ENCODE measurements around the gene CFAP20.

Gene CFAP20

GRCh38 chr16:58129097-58129936 is at the start of gene CFAP20:
TSS of gene CFAP20 (minus strand) at chr16:58129381. CDS start at chr16:58129115, 266 bp downstream.
- DNase-seq (ENCODE audit: low spot score) = peak; percentile 99

- DNase-seq (ENCODE audit: low spot score) = no peak
Observed at GRCh38 chr16:58177353-58177710, 48.2 kb upstream of the CFAP20 start.

DNA sequence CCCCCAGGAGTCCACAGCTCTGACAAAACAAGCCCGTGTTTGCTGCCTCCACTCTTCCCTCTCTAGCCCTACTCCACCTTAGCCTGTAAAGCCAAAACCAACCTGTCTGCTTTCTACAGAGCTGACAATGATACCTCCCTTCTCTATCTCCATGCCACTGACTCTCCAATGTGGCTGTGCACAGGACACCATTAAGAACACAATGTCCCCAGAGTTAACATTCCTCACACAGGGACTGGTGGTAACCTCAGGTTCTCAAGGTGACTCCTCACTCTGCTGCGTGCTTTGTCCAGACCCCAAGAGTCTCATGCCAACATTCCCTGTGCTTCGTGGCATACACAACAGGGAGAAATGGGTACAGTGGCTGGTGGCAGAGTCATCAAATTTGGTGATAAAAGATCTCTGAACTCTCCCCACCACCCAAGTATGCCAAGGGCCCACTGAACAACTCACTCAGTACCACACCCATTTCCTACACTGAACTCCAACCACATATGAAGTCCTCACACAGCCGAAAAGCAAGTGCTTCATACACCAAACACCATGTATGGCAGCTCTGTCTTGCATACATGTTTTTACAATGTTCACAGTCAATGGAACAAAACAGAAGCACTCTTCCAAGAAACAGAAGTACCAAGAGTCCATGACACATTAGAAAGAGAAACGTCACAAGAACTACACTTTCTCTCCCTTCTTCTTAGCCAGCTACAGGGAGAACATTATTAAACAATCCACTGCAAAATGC is 47.6 kb upstream of the CFAP20 start:
- no peak for DNase-seq (ENCODE audit: low spot score)

- no peak for DNase-seq (ENCODE audit: low spot score)
Observed at GRCh38 chr16:58170223-58170622, 41.0 kb upstream of the CFAP20 start.

DNA sequence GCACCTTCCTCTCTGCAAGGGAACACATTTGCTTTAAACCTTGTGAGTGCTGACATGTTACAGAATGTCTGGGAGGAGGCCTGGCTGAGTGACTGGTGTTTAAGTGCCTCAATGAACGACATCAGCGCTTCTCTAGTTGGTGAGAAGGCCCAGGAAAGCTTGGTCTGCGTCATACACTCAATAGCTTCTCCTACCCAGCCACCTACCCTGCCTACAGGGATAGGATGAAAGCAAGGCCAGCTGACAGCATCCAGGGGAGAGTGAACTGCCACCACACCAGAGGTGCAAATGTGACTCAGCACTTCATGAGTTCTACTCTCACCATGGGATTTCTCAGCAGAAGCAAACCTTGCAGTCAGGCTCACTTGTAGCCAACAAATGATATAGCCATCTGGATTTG is 31.7 kb upstream of the CFAP20 start:
- no peak for DNase-seq (ENCODE audit: low spot score)

DNA sequence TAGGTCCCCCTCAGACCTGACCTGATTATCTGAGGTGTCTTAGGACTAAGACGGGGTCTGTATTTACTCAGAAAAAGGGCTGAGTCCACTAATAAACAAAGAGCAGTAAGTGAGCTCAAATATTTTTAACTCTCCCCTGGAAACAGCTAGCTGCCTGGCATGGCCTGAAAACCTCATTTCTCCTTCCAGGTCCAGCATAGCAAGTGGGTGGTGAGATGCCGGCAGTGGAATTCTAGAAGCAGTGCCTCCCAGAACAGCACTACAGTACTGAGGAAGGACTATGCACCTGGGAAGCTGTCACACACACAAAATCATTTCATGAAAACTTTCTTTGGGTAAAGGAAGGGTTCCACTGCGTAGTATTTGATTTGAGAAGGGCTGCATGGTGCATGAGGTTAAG is 29.5 kb upstream of the CFAP20 start:
- no peak for DNase-seq (ENCODE audit: low spot score)

GRCh38 chr16:58157951-58158540 is 28.9 kb upstream of the CFAP20 start:
- no peak for DNase-seq (ENCODE audit: low spot score)

GRCh38 chr16:58157239-58157638 is 28.1 kb upstream of the CFAP20 start:
- DNase-seq (ENCODE audit: low spot score) = no peak

GRCh38 chr16:58155839-58156238 is 26.7 kb upstream of the CFAP20 start:
- DNase-seq (ENCODE audit: low spot score) = no peak

- no peak for DNase-seq (ENCODE audit: low spot score)
Observed at GRCh38 chr16:58154345-58154744, 25.2 kb upstream of the CFAP20 start.

DNA sequence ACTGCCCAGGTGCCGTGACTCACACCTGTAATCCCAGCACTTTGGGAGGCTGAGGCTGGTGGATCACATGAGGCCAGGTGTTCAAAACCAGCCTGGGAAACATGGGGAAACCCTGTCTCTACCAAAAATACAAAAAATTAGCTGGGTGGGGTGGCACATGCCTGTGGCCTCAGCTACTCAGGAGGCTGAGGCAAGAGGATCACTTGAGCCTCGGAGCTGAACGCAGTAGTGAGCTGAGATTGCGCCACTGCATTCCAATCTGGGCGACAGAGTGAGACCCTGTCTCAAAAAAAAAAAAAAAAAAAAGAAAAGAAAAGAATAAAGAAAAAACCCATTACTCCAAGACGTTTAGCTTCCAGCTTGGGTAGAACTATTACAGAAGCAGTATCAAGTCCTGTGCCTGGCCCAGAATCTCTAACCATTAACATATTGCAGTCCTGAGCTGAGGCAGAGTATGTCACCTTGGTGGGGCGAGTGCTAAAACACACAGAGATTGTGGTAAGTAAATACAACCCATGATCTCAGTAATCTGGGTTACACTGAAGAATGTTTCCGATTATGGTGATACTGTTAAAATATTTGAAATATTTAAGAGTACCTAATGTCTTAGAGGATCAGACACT is 23.2 kb upstream of the CFAP20 start:
- DNase-seq (ENCODE audit: low spot score) = no peak

- no peak for DNase-seq (ENCODE audit: low spot score)
Observed at GRCh38 chr16:58148526-58148925, 19.3 kb upstream of the CFAP20 start.

DNA sequence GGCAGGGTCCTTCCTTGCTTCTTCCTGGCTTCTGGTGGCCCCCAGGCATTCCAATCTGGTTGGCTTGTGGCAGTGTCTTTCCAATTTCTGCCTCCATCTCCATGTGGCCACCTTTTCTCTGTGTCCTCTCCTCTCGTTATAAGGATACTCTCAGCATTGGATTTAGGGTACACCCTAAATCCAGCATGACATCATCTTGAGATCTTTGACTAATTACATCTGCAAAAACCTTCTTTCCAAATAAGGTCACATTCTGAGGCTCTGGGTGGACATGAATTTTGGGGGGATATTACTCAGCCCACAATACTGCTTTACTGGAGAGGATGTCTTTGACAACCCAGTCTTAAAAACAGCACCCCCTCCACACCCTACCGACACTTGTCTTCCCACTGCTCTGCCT is 18.9 kb upstream of the CFAP20 start:
- no peak for DNase-seq (ENCODE audit: low spot score)

DNA sequence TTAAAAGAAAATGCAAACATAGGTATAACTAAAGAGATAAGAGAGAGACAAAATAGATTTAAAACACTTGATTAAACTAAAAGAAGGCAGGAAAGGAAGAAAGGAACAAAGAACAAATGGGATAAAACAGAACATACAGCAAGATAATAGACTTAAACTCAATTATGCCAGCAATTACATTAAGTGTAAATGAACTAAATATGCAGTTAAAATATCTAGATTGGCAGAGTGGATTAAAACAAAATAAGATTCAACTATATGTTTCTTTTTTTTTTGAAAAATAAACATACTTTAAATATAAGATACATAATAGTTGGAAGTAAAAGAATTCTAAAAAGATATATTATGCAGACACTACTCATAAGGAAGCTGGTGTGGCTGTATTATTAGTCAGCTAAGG is 9.7 kb upstream of the CFAP20 start:
- DNase-seq (ENCODE audit: low spot score) = no peak

DNA sequence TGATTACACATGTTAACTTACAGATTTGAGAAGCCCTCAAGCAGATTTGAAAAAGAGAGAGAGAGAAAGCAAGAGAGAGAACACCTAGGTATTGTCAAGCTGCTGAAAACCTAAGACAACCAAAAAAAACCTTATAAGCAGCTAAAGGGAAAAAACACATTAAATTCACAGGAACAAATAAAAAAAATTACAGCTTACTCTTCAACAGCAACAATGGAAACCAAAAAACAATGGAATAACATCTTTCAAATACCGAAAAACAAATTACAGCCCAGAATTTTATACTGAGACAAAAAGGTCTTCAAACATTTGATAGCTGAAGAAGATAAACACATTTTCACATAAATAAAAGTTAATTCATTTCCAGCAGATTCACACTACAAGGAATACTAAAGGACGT is 8.4 kb upstream of the CFAP20 start:
- DNase-seq (ENCODE audit: low spot score) = no peak

- no peak for DNase-seq (ENCODE audit: low spot score)
Observed at GRCh38 chr16:58128711-58129096, 477 bp downstream of the CFAP20 start.

- DNase-seq (ENCODE audit: low spot score) = peak; percentile 77
Observed at GRCh38 chr16:58128181-58128631, 975 bp downstream of the CFAP20 start.

- DNase-seq (ENCODE audit: low spot score) = no peak
Observed at GRCh38 chr16:58127634-58128033, 1.5 kb downstream of the CFAP20 start.

GRCh38 chr16:58127033-58127556 is 2.1 kb downstream of the CFAP20 start:
- no peak for DNase-seq (ENCODE audit: low spot score)

DNA sequence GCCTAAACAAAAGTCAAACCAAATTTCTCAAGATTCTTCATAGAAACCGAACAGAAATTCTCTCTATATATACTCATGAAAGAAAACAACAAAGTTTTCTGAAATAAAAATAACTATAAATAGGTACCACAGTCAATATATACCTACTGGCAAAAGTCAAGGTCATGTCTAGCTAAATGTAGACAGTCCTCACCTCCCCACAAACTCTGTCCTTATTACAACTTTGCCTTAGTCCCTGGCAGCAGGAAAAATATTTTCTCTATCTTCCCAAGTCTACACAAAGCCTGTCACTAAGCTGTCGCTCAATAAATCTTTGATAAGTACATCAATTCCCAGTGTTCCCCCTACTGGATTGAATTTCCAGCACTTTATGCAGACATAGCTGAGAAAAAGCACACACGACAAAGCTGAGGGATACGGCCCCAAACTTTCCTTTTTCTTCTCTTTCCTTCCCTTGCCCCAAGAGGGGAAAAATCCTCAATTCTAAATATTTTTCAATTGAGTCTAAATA is 2.7 kb downstream of the CFAP20 start:
- DNase-seq (ENCODE audit: low spot score) = no peak

- no peak for DNase-seq (ENCODE audit: low spot score)
Observed at GRCh38 chr16:58125781-58126335, 3.3 kb downstream of the CFAP20 start.

- DNase-seq (ENCODE audit: low spot score) = no peak
Observed at GRCh38 chr16:58125041-58125440, 4.1 kb downstream of the CFAP20 start.
